ENCODE results near the gene TMPRSS9. TPM values are rescaled to one million over a fixed set of nuclear protein-coding genes. Genes with fewer than 3 reads are reported as not detected.

Gene TMPRSS9
- total RNA-seq, 1 experiment from 2014 or later = not detected

GRCh38 chr19:2427429-2428320 is 67.6 kb downstream of the TMPRSS9 start, which contains the start of gene TIMM13:
TSS of gene TIMM13 (minus strand) at chr19:2427586. CDS start at chr19:2427533, 53 bp downstream.
- no TSS peak for BruUV-seq (replicated peaks)
- Histone ChIP-seq H3K27me3 (ENCODE audit: low read length) (no peaks in the 10 kb centered on the region), H3K36me3 (ENCODE audit: low read depth, low read length) (peaks cover 11% of the 10 kb centered on the region; the same call in 1 of the 2 replicates), H3K4me2 (ENCODE audit: low read length) (peak within 1 kb of the TSS; percentile 99), H2AFZ (ENCODE audit: low read length) (peak within 1 kb of the TSS; percentile 69), H3K4me3 (ENCODE audit: low read length) (peak within 1 kb of the TSS; percentile 97), H3K9me3 (ENCODE audit: low read length) (no peaks in the 10 kb centered on the region), H3F3A (ENCODE audit: low read length, unreplicated experiment) (peaks cover 4% of the 10 kb centered on the region), H3K79me2 (ENCODE audit: low read length) (peaks cover 35% of the 10 kb centered on the region), H3K27ac (ENCODE audit: low read length) (peak within 1 kb of the TSS; percentile 96), H3K9me2 (replicated peaks; ENCODE audit: low read length) (no peaks in the 10 kb centered on the region), H3K9ac (ENCODE audit: low read length) (peak within 1 kb of the TSS; percentile 100), H3K4me1 (ENCODE audit: insufficient read depth, low read length) (peaks cover 12% of the 10 kb centered on the region; the same call in 1 of the 2 replicates), H4K20me1 (ENCODE audit: low read length) (0 out of 2 replicates have a peak, but pooled peaks cover 5% of the 10 kb centered on the region)
- CTCF ChIA-PET = no interaction called here
- POLR2A ChIA-PET (ENCODE audit: unreplicated experiment) = no interaction called here
- intact Hi-C loops (cut with micrococcal nuclease) = no loop called here
- ATAC-seq (peak; percentile 80), DNase-seq (peak; percentile 93)
- TF ChIP-seq EZH2 (IDR thresholded peaks at IDR 0.05; ENCODE audit: low read length, unreplicated experiment) = no peak
- no peak for TF ChIP-seq EZH2phosphoT487 (IDR thresholded peaks at IDR 0.05; ENCODE audit: borderline replicate concordance, low read length)
- TF ChIP-seq, protein P1, sequence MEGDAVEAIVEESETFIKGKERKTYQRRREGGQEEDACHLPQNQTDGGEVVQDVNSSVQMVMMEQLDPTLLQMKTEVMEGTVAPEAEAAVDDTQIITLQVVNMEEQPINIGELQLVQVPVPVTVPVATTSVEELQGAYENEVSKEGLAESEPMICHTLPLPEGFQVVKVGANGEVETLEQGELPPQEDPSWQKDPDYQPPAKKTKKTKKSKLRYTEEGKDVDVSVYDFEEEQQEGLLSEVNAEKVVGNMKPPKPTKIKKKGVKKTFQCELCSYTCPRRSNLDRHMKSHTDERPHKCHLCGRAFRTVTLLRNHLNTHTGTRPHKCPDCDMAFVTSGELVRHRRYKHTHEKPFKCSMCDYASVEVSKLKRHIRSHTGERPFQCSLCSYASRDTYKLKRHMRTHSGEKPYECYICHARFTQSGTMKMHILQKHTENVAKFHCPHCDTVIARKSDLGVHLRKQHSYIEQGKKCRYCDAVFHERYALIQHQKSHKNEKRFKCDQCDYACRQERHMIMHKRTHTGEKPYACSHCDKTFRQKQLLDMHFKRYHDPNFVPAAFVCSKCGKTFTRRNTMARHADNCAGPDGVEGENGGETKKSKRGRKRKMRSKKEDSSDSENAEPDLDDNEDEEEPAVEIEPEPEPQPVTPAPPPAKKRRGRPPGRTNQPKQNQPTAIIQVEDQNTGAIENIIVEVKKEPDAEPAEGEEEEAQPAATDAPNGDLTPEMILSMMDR (conservative IDR thresholded peaks at IDR 0.05; ENCODE audit: low read depth, low read length) = no peak

GRCh38 chr19:2428321-2428690 is 68.2 kb downstream of the TMPRSS9 start:
- Histone ChIP-seq H3K27ac (ENCODE audit: low read length) (peak overlapping the region; percentile 96; the same call in 1 of the 2 replicates), H3K9ac (ENCODE audit: low read length) (no peak overlapping the region), H2AFZ (ENCODE audit: low read length) (no peak overlapping the region)

More at GRCh38 chr19:2428321-2428690, 68.2 kb downstream of the TMPRSS9 start:
- H3K36me3 ChIP-seq (ENCODE audit: low read depth, low read length) = peaks cover 11% of the 10 kb centered on the region; the same call in 1 of the 2 replicates
- BruUV-seq (replicated peaks) = no TSS peak
- 0 out of 2 replicates have a peak, but pooled peaks cover 5% of the 10 kb centered on the region for H4K20me1 ChIP-seq (ENCODE audit: low read length)
- DNase-seq (no peak), ATAC-seq (no peak)
- peaks cover 35% of the 10 kb centered on the region for H3K79me2 ChIP-seq (ENCODE audit: low read length)
- ChIA-PET CTCF (no interaction called here), POLR2A (ENCODE audit: unreplicated experiment) (no interaction called here)
- H3F3A ChIP-seq (ENCODE audit: low read length, unreplicated experiment) = peaks cover 4% of the 10 kb centered on the region
- H3K4me3 ChIP-seq (ENCODE audit: low read length) = no peak overlapping the region
- no peak for TF ChIP-seq EZH2phosphoT487 (IDR thresholded peaks at IDR 0.05; ENCODE audit: borderline replicate concordance, low read length)
- TF ChIP-seq EZH2 (IDR thresholded peaks at IDR 0.05; ENCODE audit: low read length, unreplicated experiment) = no peak
- TF ChIP-seq, protein P1 (conservative IDR thresholded peaks at IDR 0.05; ENCODE audit: low read depth, low read length) = no peak
- H3K4me2 ChIP-seq (ENCODE audit: low read length) = peak overlapping the region; percentile 99; the same call in 1 of the 2 replicates
- intact Hi-C loops (cut with micrococcal nuclease) = no loop called here
- no peaks in the 10 kb centered on the region for H3K9me3 ChIP-seq (ENCODE audit: low read length)
- H3K4me1 ChIP-seq (ENCODE audit: insufficient read depth, low read length) = peaks cover 12% of the 10 kb centered on the region; the same call in 1 of the 2 replicates
- H3K9me2 ChIP-seq (replicated peaks; ENCODE audit: low read length) = no peaks in the 10 kb centered on the region
- no peaks in the 10 kb centered on the region for H3K27me3 ChIP-seq (ENCODE audit: low read length)

Measured in PC-3 (cell line).